K562 (cell line): ENCODE results near the gene CSKMT. TPM values are rescaled to one million over a fixed set of nuclear protein-coding genes. Genes with fewer than 3 reads are reported as not detected.

Experiments
- ATF1 ChIP-seq, 2 experiments: fragments of 450-650 bp in 1 of 2; IDR thresholded peaks; 2 replicates each; pipeline ENCODE4 v1.6.1; 2016; ENCODE audit warnings: missing compliant biosample characterization in 1 of 2, missing genetic modification characterization in 1 of 2
- ATF6 ChIP-seq: sonication (generic); formaldehyde crosslinking; IDR thresholded peaks from 2 replicates; pipeline ENCODE4 v1.4.0; 2020; ENCODE audit warnings: mild to moderate bottlenecking, missing genetic modification reagents
- CBFA2T3 ChIP-seq: fragments of 450-650 bp; IDR thresholded peaks from 2 replicates; pipeline ENCODE4 v1.6.1; 2017
- E2F5 ChIP-seq: sonication (generic); formaldehyde crosslinking; IDR thresholded peaks from 2 replicates; pipeline ENCODE4 v1.8.0; 2022; ENCODE audit warnings: mild to moderate bottlenecking, missing genetic modification reagents
- EHMT2 ChIP-seq: fragments of 450-650 bp; IDR thresholded peaks from 2 replicates; pipeline ENCODE4 v1.6.1; 2018; ENCODE audit warnings: antibody characterized with exemption
- ELK3 ChIP-seq: fragments of 450-650 bp; formaldehyde crosslinking; IDR thresholded peaks from 2 replicates; pipeline ENCODE4 v1.4.0; 2020; ENCODE audit warnings: mild to moderate bottlenecking
- FOSL1 ChIP-seq: fragments of 200-800 bp; sonication (Bioruptor generic); conservative IDR thresholded peaks from 2 replicates; pipeline ENCODE4 v1.6.1; 2016; ENCODE audit warnings: missing genetic modification characterization, missing compliant biosample characterization
- HBP1 ChIP-seq: fragments of 450-650 bp; formaldehyde crosslinking; IDR thresholded peaks from 2 replicates; pipeline ENCODE4 v1.4.0; 2022; ENCODE audit warnings: missing genetic modification characterization
- IFI16 ChIP-seq: fragments of 250-450 bp; sonication (Bioruptor Pico); IDR thresholded peaks from 2 replicates; pipeline ENCODE4 v2.1.2; 2022; ENCODE audit warnings: mild to moderate bottlenecking, inconsistent platforms
- KAT2B ChIP-seq: IDR thresholded peaks from one replicate; pipeline ENCODE4 v1.6.1; 2012; ENCODE audit warnings: low read depth, mild to moderate bottlenecking, control low read depth, inconsistent platforms, low read length, moderate library complexity
- PML ChIP-seq: IDR thresholded peaks from 2 replicates; pipeline ENCODE4 v1.6.1; 2012; ENCODE audit warnings: low read length, inconsistent platforms
- RBM25 ChIP-seq: fragments of 200-400 bp; formaldehyde crosslinking; IDR thresholded peaks from 2 replicates; pipeline ENCODE4 v1.6.1; 2018; ENCODE audit warnings: low read length, low read depth, moderate library complexity; ENCODE audit not compliant: severe bottlenecking
- SMC3 ChIP-seq: conservative IDR thresholded peaks from 2 replicates; pipeline ENCODE4 v1.6.1; 2011; ENCODE audit warnings: low read depth, low read length, improper control_type of control experiment; ENCODE audit not compliant: insufficient read depth
- STAT5B ChIP-seq: fragments of 250-450 bp; sonication (Bioruptor Pico); IDR thresholded peaks from 2 replicates; pipeline ENCODE4 v1.8.0; 2021; ENCODE audit warnings: mild to moderate bottlenecking, inconsistent platforms
- ZBTB2 ChIP-seq: fragments of 450-650 bp; IDR thresholded peaks from 2 replicates; pipeline ENCODE4 v1.6.1; 2016; ENCODE audit warnings: antibody characterized with exemption
- ZNF398 ChIP-seq: fragments of 250-450 bp; sonication (Bioruptor Pico); IDR thresholded peaks from 2 replicates; pipeline ENCODE4 v1.8.0; 2021; ENCODE audit warnings: moderate library complexity, mild to moderate bottlenecking, inconsistent platforms
- ZNF507 ChIP-seq: conservative IDR thresholded peaks from 2 replicates; pipeline ENCODE4 v1.6.1; 2017; ENCODE audit warnings: missing genetic modification characterization, missing compliant biosample characterization
- polyA plus RNA-seq, 8 experiments: library from polyadenylated mRNA; depleted of rRNA in 4 of 8; stranded (reverse) in 5 of 8; unstranded in 3 of 8; fragments of >200 nt; fragmentation: Nextera tagmentation in 2 of 8; fragmentation: Illumina TruSeq in 1 of 8; extraction: Ambion mirVana in 2 of 8; extraction: Trizol in 1 of 8; gene quantifications; 2 replicates each; pipeline versions ENCODE4 v1.2.1 to v1.2.3, GENCODE V29; 2011 to 2014; ENCODE audit warnings: inconsistent platforms in 1 of 8, missing spikeins in 1 of 8
- total RNA-seq, 7 experiments: library from RNA; depleted of rRNA in 6 of 7; stranded (reverse); fragments of >200 nt in 6 of 7; fragmentation: Illumina TruSeq in 2 of 7; extraction: Trizol in 2 of 7; gene quantifications; 2 replicates each; pipeline versions ENCODE4 v1.2.1 to v1.2.3, GENCODE V29; 2011 to 2021; ENCODE audit warnings: low replicate concordance in 1 of 7

The CSKMT gene
- total and polyA plus RNA-seq, 9 of the 15 experiments (the other 6 are each of a cell fraction or from before 2014, with no cell fraction given): 10.3 to 108 (median 27.2) TPM

- TF ChIP-seq ELK3 (CRISPR knock-in tag) (no peak), SMC3 (no peak), EHMT2 (no peak), ZNF398 (CRISPR knock-in tag) (no peak), ATF6 (CRISPR knock-in tag) (peak; percentile 89; the same call in 1 of the 2 replicates), ZNF507 (tag) (no peak), STAT5B (CRISPR knock-in tag) (no peak), ATF1 (CRISPR knock-in tag; IDR thresholded peaks at IDR 0.05) (no peak), ATF1 (tag; IDR thresholded peaks at IDR 0.05) (peak; percentile 73), CBFA2T3 (no peak), FOSL1 (tag) (no peak), RBM25 (no peak), HBP1 (no peak), E2F5 (no peak), KAT2B (no peak), PML (peak; percentile 54; the same call in 1 of the 2 replicates), ZBTB2 (peak; percentile 50; the same call in 1 of the 2 replicates), IFI16 (no peak)
Observed at GRCh38 chr11:62678770-62679696, 13.9 kb downstream of the CSKMT start, which contains the start of gene UBXN1 (continued).
